H1 (cell line): Measurements from ENCODE around the gene AMN1. TPM values are rescaled to one million over a fixed set of nuclear protein-coding genes. Genes with fewer than 3 reads are reported as not detected.

Experiments used
- CTCF ChIA-PET: fragments of 300-600 bp; sonication (Branson Sonifier 250); formaldehyde crosslinking; loops from one replicate; lab custom pipeline; 2021; ENCODE audit not compliant: partially characterized antibody; lab: Charles Lee
- POLR2A ChIA-PET: fragments of 300-600 bp; sonication (Branson Sonifier 250); formaldehyde crosslinking; loops from one replicate; lab custom pipeline; 2021; ENCODE audit warnings: inconsistent platforms; ENCODE audit not compliant: partially characterized antibody; lab: Charles Lee
- DNase-seq, 2 experiments: peaks; one replicate each; pipeline versions ENCODE4 v3.0.0 to v3.0.0-alpha.2; 2010 to 2022; ENCODE audit warnings: low spot score in 2 of 2, low read depth in 1 of 2, mixed read lengths in 1 of 2
- FAIRE-seq: peaks from 2 replicates; lab custom pipeline; 2011; peaks lifted over from hg19 to GRCh38; lab: Jason Lieb, UNC
- H2AFZ ChIP-seq: 2 replicates; pipeline ENCODE4 v1.8.1; 2012; ENCODE audit warnings: low read length, inconsistent platforms
- H2AK5ac ChIP-seq: 2 replicates; pipeline ENCODE4 v1.6.1; 2013; ENCODE audit warnings: low read depth, low read length
- H2BK120ac ChIP-seq: replicated peaks from 2 replicates; pipeline ENCODE3; 2013; ENCODE audit warnings: low read depth, low read length, inconsistent platforms
- H2BK12ac ChIP-seq: 2 replicates; pipeline ENCODE4 v1.6.1; 2013; ENCODE audit warnings: low read depth, low read length
- H2BK15ac ChIP-seq: 2 replicates; pipeline ENCODE4 v1.6.1; 2013; ENCODE audit warnings: low read length
- H2BK20ac ChIP-seq: 2 replicates; pipeline ENCODE4 v1.6.1; 2013; ENCODE audit warnings: low read length
- H2BK5ac ChIP-seq: 2 replicates; pipeline ENCODE4 v1.6.1; 2013; ENCODE audit warnings: low read depth, low read length
- H3K14ac ChIP-seq: 2 replicates; pipeline ENCODE4 v1.6.1; 2013; ENCODE audit warnings: inconsistent platforms; ENCODE audit not compliant: insufficient read length
- H3K18ac ChIP-seq: 2 replicates; pipeline ENCODE4 v1.6.1; 2013; ENCODE audit warnings: low read length; ENCODE audit errors: extremely low read depth
- H3K23ac ChIP-seq: 2 replicates; pipeline ENCODE4 v1.6.1; 2013; ENCODE audit warnings: inconsistent platforms; ENCODE audit not compliant: insufficient read length
- H3K23me2 ChIP-seq: 2 replicates; pipeline ENCODE4 v1.6.1; 2013; ENCODE audit warnings: low read depth, low read length
- H3K27ac ChIP-seq: 2 replicates; pipeline ENCODE4 v1.6.1; 2011; ENCODE audit warnings: low read depth, low read length, inconsistent platforms
- H3K27me3 ChIP-seq, 4 experiments: replicated peaks in 1 of 4; 1 replicate in 1 of 4; 2 replicates in 3 of 4; pipeline versions ENCODE4 v1.6.1 to v1.8.1; 2011 to 2013; ENCODE audit warnings: low read length in 3 of 4, mild to moderate bottlenecking in 3 of 4, inconsistent platforms in 2 of 4, mixed read lengths in 2 of 4, moderate library complexity in 1 of 4; ENCODE audit not compliant: control insufficient read depth in 3 of 4, insufficient read depth in 3 of 4; ENCODE audit errors: extremely low read depth in 1 of 4
- H3K36me3 ChIP-seq, 4 experiments: 2 replicates each; pipeline versions ENCODE4 v1.6.1 to v1.8.1; 2011 to 2013; ENCODE audit warnings: mild to moderate bottlenecking in 4 of 4, low read length in 3 of 4, moderate library complexity in 2 of 4, control low read depth in 1 of 4, inconsistent platforms in 1 of 4; ENCODE audit not compliant: insufficient read depth in 4 of 4, control insufficient read depth in 2 of 4
- H3K4ac ChIP-seq: replicated peaks from 2 replicates; pipeline ENCODE3; 2013; ENCODE audit warnings: low read length, low read depth, mixed read lengths, inconsistent platforms; ENCODE audit not compliant: insufficient read length
- H3K4me1 ChIP-seq, 4 experiments: replicated peaks in 1 of 4; 1 replicate in 1 of 4; 2 replicates in 3 of 4; pipeline versions ENCODE4 v1.6.1 to v1.8.1; 2011 to 2013; ENCODE audit warnings: low read length in 3 of 4, inconsistent platforms in 2 of 4, mixed read lengths in 1 of 4; ENCODE audit not compliant: insufficient read depth in 4 of 4, control insufficient read depth in 3 of 4
- H3K4me2 ChIP-seq, 2 experiments: 2 replicates each; pipeline versions ENCODE4 v1.6.1 to v1.8.1; 2011 to 2013; ENCODE audit warnings: low read depth in 2 of 2, low read length in 2 of 2, control low read depth in 1 of 2, inconsistent platforms in 1 of 2, mild to moderate bottlenecking in 1 of 2; ENCODE audit not compliant: insufficient read depth in 1 of 2
- H3K4me3 ChIP-seq, 4 experiments: fragments of 200-600, 300-600 bp in 1 of 4; sonication (generic), shearing (Covaris generic), sonication (Bioruptor Twin) in 1 of 4; 2 replicates each; pipeline versions ENCODE4 v1.5.1 to v1.8.1; 2011 to 2016; ENCODE audit warnings: low read length in 4 of 4, low read depth in 3 of 4, control low read depth in 2 of 4, inconsistent platforms in 2 of 4, mild to moderate bottlenecking in 2 of 4, mixed read lengths in 1 of 4, moderate library complexity in 1 of 4; ENCODE audit not compliant: insufficient read depth in 2 of 4; ENCODE audit errors: extremely low read depth in 1 of 4
- H3K56ac ChIP-seq: replicated peaks from 2 replicates; pipeline ENCODE3; 2013; ENCODE audit warnings: low read depth, mild to moderate bottlenecking, mixed read lengths, low read length, inconsistent platforms; ENCODE audit not compliant: insufficient read length
- H3K79me1 ChIP-seq: 2 replicates; pipeline ENCODE4 v1.6.1; 2013; ENCODE audit warnings: low read depth, low read length, control low read depth
- H3K79me2 ChIP-seq, 2 experiments: 2 replicates each; pipeline versions ENCODE4 v1.6.1 to v1.8.1; 2012 to 2013; ENCODE audit warnings: low read length in 2 of 2, mild to moderate bottlenecking in 2 of 2, inconsistent platforms in 1 of 2; ENCODE audit not compliant: insufficient read depth in 2 of 2, control insufficient read depth in 1 of 2
- H3K9ac ChIP-seq, 4 experiments: replicated peaks in 1 of 4; 1 replicate in 1 of 4; 2 replicates in 3 of 4; pipeline versions ENCODE4 v1.6.1 to v1.8.1; 2011 to 2013; ENCODE audit warnings: low read depth in 3 of 4, low read length in 3 of 4, control low read depth in 2 of 4, mild to moderate bottlenecking in 2 of 4, moderate library complexity in 2 of 4, inconsistent platforms in 1 of 4; ENCODE audit errors: extremely low read depth in 1 of 4
- H3K9me3 ChIP-seq, 2 experiments: 2 replicates each; pipeline versions ENCODE4 v1.6.1 to v1.8.1; 2012 to 2013; ENCODE audit warnings: mild to moderate bottlenecking in 2 of 2, moderate library complexity in 2 of 2, control low read depth in 1 of 2, inconsistent platforms in 1 of 2, low read depth in 1 of 2, low read length in 1 of 2, mixed read lengths in 1 of 2; ENCODE audit not compliant: insufficient read depth in 2 of 2
- H4K20me1 ChIP-seq, 2 experiments: replicated peaks in 1 of 2; 2 replicates each; pipeline versions ENCODE3 to v1.8.1; 2011 to 2013; ENCODE audit warnings: inconsistent platforms in 2 of 2, low read length in 2 of 2, mild to moderate bottlenecking in 1 of 2; ENCODE audit not compliant: insufficient read depth in 2 of 2, control insufficient read depth in 1 of 2
- H4K5ac ChIP-seq: 2 replicates; pipeline ENCODE4 v1.6.1; 2013; ENCODE audit warnings: low read length, low read depth, mixed read lengths, inconsistent platforms; ENCODE audit not compliant: insufficient read length
- H4K8ac ChIP-seq: 2 replicates; pipeline ENCODE4 v1.8.0; 2013; ENCODE audit warnings: mild to moderate bottlenecking, moderate library complexity, low read length, inconsistent platforms; ENCODE audit not compliant: insufficient read depth; ENCODE audit errors: extremely low read depth
- H4K91ac ChIP-seq: replicated peaks from 2 replicates; pipeline ENCODE3; 2013; ENCODE audit warnings: low read length, mixed read lengths, inconsistent platforms; ENCODE audit not compliant: insufficient read length
- CBX8 ChIP-seq: fragments of 300-800, 300-1000 bp; sonication (generic); IDR thresholded peaks from 2 replicates; pipeline ENCODE4 v1.7.1; 2016; ENCODE audit warnings: low read depth, low read length, borderline replicate concordance
- EZH2 ChIP-seq: fragments of 200-600 bp; sonication (generic); IDR thresholded peaks from 2 replicates; pipeline ENCODE4 v1.7.1; 2012; ENCODE audit warnings: low read depth, mild to moderate bottlenecking, moderate library complexity, low read length, inconsistent platforms; ENCODE audit not compliant: severe bottlenecking
- JUN ChIP-seq: IDR thresholded peaks from 2 replicates; pipeline ENCODE4 v1.6.1; 2011; ENCODE audit warnings: low read depth, mild to moderate bottlenecking, improper control_type of control experiment, low read length
- NRF1 ChIP-seq: IDR thresholded peaks from 2 replicates; pipeline ENCODE4 v1.6.1; 2011; ENCODE audit warnings: mild to moderate bottlenecking, low read depth, low read length, improper control_type of control experiment
- RXRA ChIP-seq: IDR thresholded peaks from 2 replicates; pipeline ENCODE4 v1.6.1; 2011; ENCODE audit warnings: low read depth, mild to moderate bottlenecking, low read length, moderate library complexity; ENCODE audit not compliant: insufficient read depth
- SAP30 ChIP-seq: fragments of 300-600 bp; sonication (generic); IDR thresholded peaks from 2 replicates; pipeline ENCODE4 v1.7.1; 2012; ENCODE audit warnings: low read length, moderate library complexity, mild to moderate bottlenecking, inconsistent platforms; ENCODE audit not compliant: insufficient read depth, insufficient replicate concordance
- SIRT6 ChIP-seq: IDR thresholded peaks from one replicate; pipeline ENCODE4 v1.7.1; 2012; ENCODE audit warnings: low read length, inconsistent platforms
- SP4 ChIP-seq: IDR thresholded peaks from 2 replicates; pipeline ENCODE4 v1.6.1; 2012; ENCODE audit warnings: low read length, inconsistent platforms
- ZNF274 ChIP-seq: IDR thresholded peaks from 2 replicates; pipeline ENCODE4 v1.7.0; 2012; ENCODE audit warnings: low read length, borderline replicate concordance; ENCODE audit errors: extremely low read depth
- WGBS, 2 experiments: shearing (Covaris generic) in 1 of 2; methylation state at CpG; one replicate each; pipeline versions ENCODE4 v1.1.6 to v1.1.7; 2013 to 2015; ENCODE audit warnings: low lambda C conversion rate in 2 of 2, mixed read lengths in 2 of 2, inconsistent platforms in 1 of 2, low coverage in 1 of 2, missing lambda C conversion rate in 1 of 2; ENCODE audit not compliant: insufficient replicate concordance in 2 of 2, insufficient coverage in 1 of 2, insufficient read length in 1 of 2; ENCODE audit errors: extremely low coverage in 1 of 2, missing lambda C conversion rate in 1 of 2; 5-methylcytosine and 5-hydroxymethylcytosine counted together
- polyA plus RNA-seq, 7 experiments: library from polyadenylated mRNA; depleted of rRNA in 3 of 7; stranded (reverse) in 5 of 7; unstranded in 2 of 7; fragments of >200 nt in 5 of 7; fragments of 200-250 nt in 2 of 7; gene quantifications; 1 replicate in 5 of 7; 2 replicates in 1 of 7; 4 replicates in 1 of 7; pipeline versions ENCODE4 v1.2.1 to v1.2.3, GENCODE V29; 2011 to 2013; ENCODE audit warnings: missing spikeins in 2 of 7, mixed read lengths in 2 of 7
- total RNA-seq: library from RNA; stranded (reverse); fragmentation: NEBNext Ultra II Directional; extraction: Animal tissue kit (Norgen Biotek cat#: 25700); gene quantifications from 2 replicates; pipeline ENCODE4 v1.2.1, GENCODE V29; 2021

The AMN1 gene
- total and polyA plus RNA-seq, 2 of the 8 experiments (the other 6 are each of a cell fraction or from before 2014, with no cell fraction given) = 7.5 to 13.8 TPM

- Histone ChIP-seq H3K4me1 (no peaks in the 10 kb centered on the region), H2BK120ac (no peak overlapping the region), H3K4ac (no peak overlapping the region), H4K8ac (no peak overlapping the region), H3K79me2 (no peaks in the 10 kb centered on the region), H3K18ac (no peak overlapping the region), H2BK5ac (no peak overlapping the region), H3K36me3 (peaks cover 0 to 4% (median 0%) of the 10 kb centered on the region in 4 experiments; a peak in 1 of 8 replicates), H4K91ac (no peak overlapping the region), H3K79me1 (no peaks in the 10 kb centered on the region), H3K23ac (no peak overlapping the region), H2BK20ac (no peak overlapping the region), H2AK5ac (no peak overlapping the region), H3K27ac (no peak overlapping the region), H3K9me3 (0 out of 4 replicates have a peak, but pooled peaks cover 0 to 4% of the 10 kb centered on the region in 2 experiments), H3K23me2 (peaks cover 1% of the 10 kb centered on the region; the same call in 1 of the 2 replicates), H2BK15ac (no peak overlapping the region), H3K4me2 (no peak overlapping the region), H4K20me1 (no peaks in the 10 kb centered on the region), H2BK12ac (no peak overlapping the region), H3K9ac (no peak overlapping the region), H3K14ac (no peak overlapping the region), H4K5ac (no peak overlapping the region), H3K56ac (no peak overlapping the region), H3K4me3 (no peak overlapping the region), H2AFZ (no peak overlapping the region), H3K27me3 (no peaks in the 10 kb centered on the region)
- 91% methylated on average over 5 of the region's 5 CpGs; no CpG with 5 or more reads in 1 of the 2 experiments for WGBS, 2 experiments
- ChIA-PET CTCF (interaction anchor here (0.5 kb wide), 1 partner anchor 13 kb away, joined by 4 read pairs; no protein-coding TSS in a partner anchor), POLR2A (no interaction called here)
- TF ChIP-seq EZH2 (no peak), RXRA (no peak), ZNF274 (no peak), SP4 (no peak), SAP30 (no peak), SIRT6 (no peak), JUN (no peak), CBX8 (no peak), NRF1 (no peak)
- DNase-seq (no peak), FAIRE-seq (no peak)
Measured at GRCh38 chr12:31712877-31713276, 15.9 kb downstream of the AMN1 start.
